IMR-90 (cell line): ENCODE measurements around the gene RIPOR3. TPM values are rescaled to one million over a fixed set of nuclear protein-coding genes. Genes with fewer than 3 reads are reported as not detected.
"Not testable (repeated sequence)": the region's sequence is repeated elsewhere in the genome, so short reads cannot be mapped to it uniquely, and the experiment has no call there.

Experiments used
- ATAC-seq: fragments of 200-7000 bp; cut with Tn5 transposase; 2 replicates; pipeline ENCODE4 v1.9.1; 2020; ENCODE audit warnings: low read depth, mild to moderate bottlenecking, moderate library complexity
- BruUV-seq: library from RNA; stranded (reverse); fragments of 400-500 nt; replicated peaks from 2 replicates; lab custom pipeline; 2021; lab: Mats Ljungman, UMichigan
- CTCF ChIA-PET: fragments of 300-600 bp; formaldehyde crosslinking; extraction: SDS; loops from one replicate; lab custom pipeline; 2021; ENCODE audit warnings: antibody characterized with exemption; lab: Yijun Ruan, JAX
- POLR2A ChIA-PET: fragments of 300-600 bp; sonication (Branson Sonifier 250); formaldehyde crosslinking; loops from one replicate; lab custom pipeline; 2022; ENCODE audit warnings: antibody characterized with exemption; ENCODE audit not compliant: unreplicated experiment; lab: Charles Lee
- DNase-seq: peaks from one replicate; pipeline ENCODE4 v3.0.0; 2013
- H2AFZ ChIP-seq: replicated peaks from 2 replicates; pipeline ENCODE3; 2013; ENCODE audit warnings: low read length, mild to moderate bottlenecking; ENCODE audit not compliant: poor library complexity
- H2AK5ac ChIP-seq: 2 replicates; pipeline ENCODE4 v1.6.1; 2013; ENCODE audit warnings: low read depth, low read length, inconsistent platforms
- H2AK9ac ChIP-seq: replicated peaks from 2 replicates; pipeline ENCODE3; 2013; ENCODE audit warnings: mild to moderate bottlenecking, low read depth, low read length, moderate library complexity; ENCODE audit not compliant: poor library complexity
- H2BK120ac ChIP-seq: 2 replicates; pipeline ENCODE4 v1.6.1; 2013; ENCODE audit warnings: low read depth, low read length, inconsistent platforms
- H2BK15ac ChIP-seq: 3 replicates; pipeline ENCODE4 v1.6.1; 2013; ENCODE audit warnings: low read depth, low read length, inconsistent platforms
- H2BK20ac ChIP-seq: 2 replicates; pipeline ENCODE4 v1.6.1; 2013; ENCODE audit warnings: low read depth, mild to moderate bottlenecking, inconsistent platforms, low read length, moderate library complexity
- H2BK5ac ChIP-seq: 2 replicates; pipeline ENCODE4 v1.6.1; 2013; ENCODE audit warnings: mild to moderate bottlenecking, low read depth, low read length, inconsistent platforms; ENCODE audit not compliant: poor library complexity, severe bottlenecking
- H3K14ac ChIP-seq: replicated peaks from 2 replicates; pipeline ENCODE4 v1.6.1; 2013; ENCODE audit warnings: low read depth, low read length, inconsistent platforms
- H3K18ac ChIP-seq: 2 replicates; pipeline ENCODE4 v1.6.1; 2013; ENCODE audit warnings: low read depth, low read length, control low read depth
- H3K23ac ChIP-seq: 2 replicates; pipeline ENCODE4 v1.6.1; 2013; ENCODE audit warnings: low read depth, low read length, inconsistent platforms
- H3K27ac ChIP-seq: 2 replicates; pipeline ENCODE4 v1.5.1; 2013; ENCODE audit warnings: mild to moderate bottlenecking, control low read depth, low read length; ENCODE audit not compliant: insufficient read depth
- H3K27me3 ChIP-seq: 2 replicates; pipeline ENCODE4 v1.6.1; 2013; ENCODE audit warnings: low read length; ENCODE audit not compliant: control insufficient read depth, insufficient read depth
- H3K36me3 ChIP-seq: 2 replicates; pipeline ENCODE4 v1.6.1; 2013; ENCODE audit warnings: low read length, mixed read lengths; ENCODE audit not compliant: control insufficient read depth, insufficient read depth
- H3K4ac ChIP-seq: 2 replicates; pipeline ENCODE4 v1.6.1; 2013; ENCODE audit warnings: low read depth, low read length, inconsistent platforms
- H3K4me1 ChIP-seq: 2 replicates; pipeline ENCODE4 v1.6.1; 2013; ENCODE audit warnings: low read length, mixed read lengths; ENCODE audit not compliant: control insufficient read depth, insufficient read depth
- H3K4me2 ChIP-seq: 2 replicates; pipeline ENCODE4 v1.6.1; 2013; ENCODE audit warnings: low read depth, mild to moderate bottlenecking, control low read depth, low read length, moderate library complexity
- H3K4me3 ChIP-seq: 2 replicates; pipeline ENCODE4 v1.5.1; 2013; ENCODE audit warnings: low read depth, mild to moderate bottlenecking, control low read depth, low read length, moderate library complexity; ENCODE audit not compliant: insufficient read depth
- H3K56ac ChIP-seq: 2 replicates; pipeline ENCODE4 v1.6.1; 2013; ENCODE audit warnings: low read length, inconsistent platforms; ENCODE audit not compliant: insufficient read depth; ENCODE audit errors: extremely low read depth
- H3K79me1 ChIP-seq, 2 experiments: 2 replicates each; pipeline ENCODE4 v1.6.1; 2013; ENCODE audit warnings: low read length in 2 of 2, inconsistent platforms in 1 of 2, low read depth in 1 of 2
- H3K9ac ChIP-seq: 2 replicates; pipeline ENCODE4 v1.6.1; 2013; ENCODE audit warnings: low read depth, low read length, control low read depth
- H3K9me1 ChIP-seq: 2 replicates; pipeline ENCODE4 v1.6.1; 2013; ENCODE audit warnings: low read length, inconsistent platforms; ENCODE audit not compliant: insufficient read depth
- H3K9me3 ChIP-seq: 2 replicates; pipeline ENCODE4 v1.6.1; 2013; ENCODE audit warnings: low read length; ENCODE audit not compliant: control insufficient read depth, insufficient read depth
- H4K20me1 ChIP-seq: 2 replicates; pipeline ENCODE4 v1.6.1; 2013; ENCODE audit warnings: low read length, inconsistent platforms; ENCODE audit not compliant: insufficient read depth
- H4K5ac ChIP-seq: 2 replicates; pipeline ENCODE4 v1.6.1; 2013; ENCODE audit warnings: mild to moderate bottlenecking, low read depth, low read length, control low read depth
- H4K8ac ChIP-seq, 2 experiments: 2 replicates each; pipeline ENCODE4 v1.6.1; 2013; ENCODE audit warnings: low read depth in 2 of 2, low read length in 2 of 2, control low read depth in 1 of 2, inconsistent platforms in 1 of 2
- H4K91ac ChIP-seq: 2 replicates; pipeline ENCODE4 v1.6.1; 2013; ENCODE audit warnings: low read depth, low read length, inconsistent platforms; ENCODE audit not compliant: insufficient read depth
- MAZ ChIP-seq: IDR thresholded peaks from 2 replicates; pipeline ENCODE4 v1.6.1; 2012; ENCODE audit warnings: low read depth, mild to moderate bottlenecking, low read length, improper control_type of control experiment, moderate library complexity, borderline replicate concordance
- RCOR1 ChIP-seq: IDR thresholded peaks from 2 replicates; pipeline ENCODE4 v1.6.1; 2012; ENCODE audit warnings: mild to moderate bottlenecking, low read length, improper control_type of control experiment; ENCODE audit not compliant: insufficient replicate concordance
- SMC3 ChIP-seq: fragments of 150-350 bp; IDR thresholded peaks from 2 replicates; pipeline ENCODE4 v1.6.1; 2016; ENCODE audit warnings: low read depth, mild to moderate bottlenecking, antibody characterized with exemption, low read length, moderate library complexity
- WGBS, 2 experiments: methylation state at CpG; one replicate each; pipeline versions ENCODE4 v1.1.5 to v1.1.7; 2013; ENCODE audit warnings: missing lambda C conversion rate in 2 of 2; ENCODE audit not compliant: insufficient read length in 1 of 2; ENCODE audit errors: extremely low coverage in 2 of 2; 5-methylcytosine and 5-hydroxymethylcytosine counted together
- dilution Hi-C: fragments of 300-500 bp; cut with HindIII; formaldehyde crosslinking; loops from one replicate; pipeline ENCODE4 v1.14.3; 2018; ENCODE audit warnings: low sequenced_read_pairs; ENCODE audit not compliant: unreplicated experiment
- in situ Hi-C: fragments of 300-500 bp; cut with MboI; formaldehyde crosslinking; loops from 3 replicates; pipeline ENCODE4 v1.14.3; 2019; ENCODE audit warnings: low sequenced_read_pairs, inconsistent platforms, mixed read lengths
- intact Hi-C: fragments of 100-400 bp; cut with micrococcal nuclease; formaldehyde crosslinking; loops from 2 replicates; pipeline ENCODE4 v1.10.0; 2022
- polyA plus RNA-seq, 3 experiments: library from polyadenylated mRNA; depleted of rRNA; stranded (reverse); fragments of >200 nt; gene quantifications; 2 replicates each; pipeline ENCODE4 v1.2.3, GENCODE V29; 2012; ENCODE audit warnings: low replicate concordance in 1 of 3
- total RNA-seq: library from RNA; depleted of rRNA; stranded (reverse); fragments of >200 nt; gene quantifications from 2 replicates; pipeline ENCODE4 v1.2.3, GENCODE V29; 2012

RIPOR3 gene
- total and polyA plus RNA-seq, 2 of the 4 experiments (the other 2 are of a cell fraction) = 0.54 to 1.7 TPM

- TF ChIP-seq RCOR1 (peak; percentile 70), SMC3 (no peak), MAZ (no peak; the same call in 1 of the 2 replicates)
Measured at GRCh38 chr20:50540620-50541605, 150.4 kb downstream of the RIPOR3 start (continued).

- POLR2A ChIA-PET = not testable (repeated sequence)
Measured at GRCh38 chr20:50539798-50540197, 151.5 kb downstream of the RIPOR3 start.

More at GRCh38 chr20:50539798-50540197, 151.5 kb downstream of the RIPOR3 start:
- H3K56ac ChIP-seq, H3K27me3 ChIP-seq, H3K4me3 ChIP-seq, BruUV-seq, H3K23ac ChIP-seq, ATAC-seq, H3K9ac ChIP-seq, H3K4me2 ChIP-seq, dilution Hi-C loops, H3K14ac ChIP-seq, H2AK9ac ChIP-seq, intact Hi-C loops, in situ Hi-C loops, DNase-seq, H3K9me3 ChIP-seq, H2AFZ ChIP-seq, H4K5ac ChIP-seq: not testable (repeated sequence)
- H2AK5ac ChIP-seq = peak overlapping the region; percentile 71; the same call in 1 of the 2 replicates
- H3K9me1 ChIP-seq = peaks cover 27% of the 10 kb centered on the region
- peak overlapping the region; percentile 65 for H2BK5ac ChIP-seq
- H3K36me3 ChIP-seq = peaks cover 10% of the 10 kb centered on the region
- H3K79me1 ChIP-seq = peaks cover 37 to 78% of the 10 kb centered on the region in 2 experiments
- CTCF ChIA-PET = interaction anchor here (0.6 kb wide), 1 partner anchor 20 kb away, joined by 4 read pairs; no protein-coding TSS in a partner anchor
- H3K4me1 ChIP-seq = peaks cover 39% of the 10 kb centered on the region
- peak overlapping the region; percentile 65; the same call in 1 of the 2 replicates for H2BK20ac ChIP-seq
- WGBS, 2 experiments = no CpG with 5 or more reads among the region's 8 CpGs
- peak overlapping the region; percentile 25; the same call in 1 of the 2 replicates for H3K4ac ChIP-seq
- peak overlapping the region; percentile 50; the same call in 1 of the 2 replicates for H3K18ac ChIP-seq
- peaks cover 24% of the 10 kb centered on the region for H4K20me1 ChIP-seq
- peak overlapping the region; percentile 61 for H2BK120ac ChIP-seq
- peak overlapping the region; percentile 49; the same call in 1 of the 2 replicates for H3K27ac ChIP-seq
- H4K91ac ChIP-seq = peak overlapping the region; percentile 64; the same call in 1 of the 2 replicates
- peak overlapping the region; percentile 41; the same call in 1 of the 3 replicates for H2BK15ac ChIP-seq
- peak overlapping the region in 1 of 2 experiments; percentile 44; a peak in 1 of 4 replicates for H4K8ac ChIP-seq
